Activated gamma-delta T cell (primary cell): ENCODE results near the gene TYK2.
"Not testable (repeated sequence)": the region's sequence is repeated elsewhere in the genome, so short reads cannot be mapped to it uniquely, and the experiment has no call there.

Experiments used
- DNase-seq: peaks from one replicate; lab custom pipeline; 2025; lab: John Stamatoyannopoulos, UW

Gene TYK2

DNA sequence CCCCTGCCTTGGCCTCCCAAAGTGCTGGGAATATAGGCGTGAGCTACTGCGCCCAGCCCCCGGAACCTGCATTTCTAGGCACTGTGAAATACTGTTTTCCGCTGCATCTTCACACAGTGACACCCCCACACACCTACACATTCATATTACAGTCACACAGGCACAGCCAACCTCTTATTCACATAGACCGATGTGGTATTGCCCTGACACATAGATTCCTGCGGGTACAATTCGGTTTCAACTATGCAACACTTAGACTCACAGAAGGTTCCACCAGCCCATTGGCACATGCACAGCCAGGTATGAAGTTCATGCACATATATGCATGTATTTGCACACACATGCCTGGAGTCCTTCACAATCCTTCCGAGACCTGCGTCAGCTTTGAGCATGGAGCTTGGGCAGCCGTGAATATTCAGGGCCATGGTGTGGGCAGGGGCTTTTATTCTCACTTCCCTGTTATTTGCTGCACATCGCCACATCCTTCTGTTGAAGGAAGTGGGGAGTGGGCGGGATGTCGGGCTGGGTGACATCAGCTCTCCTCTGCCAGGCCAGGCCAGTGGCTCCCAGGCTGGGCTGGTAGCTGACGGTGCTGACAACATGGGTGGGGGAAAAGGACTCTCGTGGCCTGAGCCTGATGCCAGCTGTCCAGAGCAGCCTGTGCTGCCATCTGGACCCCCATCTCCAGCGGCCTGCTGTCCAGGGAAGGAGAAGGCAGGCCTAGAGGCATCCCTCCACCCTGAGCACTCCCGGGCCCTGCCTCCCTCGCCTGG is 28.3 kb upstream of the TYK2 start:
- DNase-seq, result peak; percentile 35

DNA sequence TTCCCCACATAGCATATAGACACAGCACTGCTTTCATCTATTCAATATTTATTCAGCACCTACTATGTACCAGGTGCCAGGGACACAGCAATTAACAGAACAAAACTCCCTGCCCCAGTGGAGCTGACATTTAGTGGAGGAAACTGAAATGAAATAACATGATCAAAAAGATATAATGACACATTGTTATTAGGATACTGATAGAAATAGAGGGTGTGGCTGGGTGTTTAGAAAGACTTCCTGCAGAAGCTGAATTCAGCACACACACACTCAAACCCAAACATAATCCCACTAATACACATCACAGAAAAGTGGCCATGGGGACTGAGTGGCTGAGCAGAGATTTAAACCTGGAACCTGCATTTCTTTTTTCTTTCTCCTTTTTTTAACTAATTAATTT is 26.7 kb upstream of the TYK2 start:
- DNase-seq, result no peak

DNA sequence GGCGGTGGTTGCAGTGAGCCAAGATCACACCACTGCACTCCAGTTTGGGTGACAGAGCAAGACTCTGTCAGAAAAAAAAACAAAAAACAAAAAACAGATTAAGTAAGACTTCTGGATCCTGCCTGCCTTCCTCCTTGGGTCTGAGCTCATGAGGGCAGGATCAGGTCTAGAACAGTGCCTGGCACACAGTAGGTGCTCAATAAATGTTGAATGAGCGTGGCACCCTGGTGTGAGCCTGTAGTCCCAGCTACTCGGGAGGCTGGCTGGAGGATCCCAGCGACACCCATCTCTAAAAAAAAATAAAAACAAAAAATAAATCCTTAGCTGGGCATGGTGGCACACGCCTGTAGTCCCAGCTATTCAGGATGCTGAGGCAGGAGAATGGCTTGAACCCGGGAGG is 25.8 kb upstream of the TYK2 start:
- no peak for DNase-seq

DNA sequence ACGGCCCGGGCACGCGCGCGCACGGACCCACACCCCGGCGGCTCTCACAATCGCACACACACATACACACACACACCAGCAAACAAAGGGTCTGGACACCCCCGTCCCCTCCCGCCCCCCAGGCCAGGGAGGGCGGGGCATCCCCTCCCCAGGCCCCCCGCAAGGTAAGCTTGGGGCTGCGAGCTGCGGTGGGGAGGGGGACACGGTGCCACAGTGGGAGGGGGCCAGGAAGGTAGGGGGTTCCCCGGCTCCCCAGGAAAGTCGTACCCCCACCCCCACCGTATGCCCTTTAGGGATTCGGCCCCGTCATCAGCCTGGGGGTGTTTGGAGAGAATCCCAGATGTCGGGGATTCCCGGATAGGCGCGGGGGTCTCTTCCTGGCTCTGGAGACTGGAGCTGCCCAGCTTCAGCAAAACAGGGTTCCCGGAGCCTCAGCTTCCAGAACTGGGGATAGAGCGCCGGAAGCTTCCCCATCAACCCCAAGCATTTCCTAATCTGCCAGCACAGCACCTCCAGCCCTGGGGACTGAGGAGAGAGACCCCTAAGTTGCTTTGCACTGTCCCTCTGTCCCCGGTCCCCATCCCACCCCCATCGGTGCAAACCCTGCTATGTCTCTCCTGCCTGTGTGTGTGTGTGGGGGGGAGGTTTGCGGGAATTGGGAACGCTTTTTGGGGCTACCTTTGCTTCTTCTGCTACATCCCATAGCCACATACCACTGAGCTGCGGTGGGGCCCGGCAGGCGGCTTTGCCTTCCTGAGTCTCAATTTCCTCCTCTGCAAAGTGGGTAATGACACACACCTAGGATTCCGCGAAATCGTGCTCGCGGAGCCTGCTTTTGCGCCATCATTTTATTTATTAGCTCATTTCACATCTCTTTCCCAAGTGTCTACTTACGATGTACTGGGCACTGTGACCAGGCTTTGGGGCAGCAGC is 24.8 kb upstream of the TYK2 start:
- peak; percentile 41 for DNase-seq

DNA sequence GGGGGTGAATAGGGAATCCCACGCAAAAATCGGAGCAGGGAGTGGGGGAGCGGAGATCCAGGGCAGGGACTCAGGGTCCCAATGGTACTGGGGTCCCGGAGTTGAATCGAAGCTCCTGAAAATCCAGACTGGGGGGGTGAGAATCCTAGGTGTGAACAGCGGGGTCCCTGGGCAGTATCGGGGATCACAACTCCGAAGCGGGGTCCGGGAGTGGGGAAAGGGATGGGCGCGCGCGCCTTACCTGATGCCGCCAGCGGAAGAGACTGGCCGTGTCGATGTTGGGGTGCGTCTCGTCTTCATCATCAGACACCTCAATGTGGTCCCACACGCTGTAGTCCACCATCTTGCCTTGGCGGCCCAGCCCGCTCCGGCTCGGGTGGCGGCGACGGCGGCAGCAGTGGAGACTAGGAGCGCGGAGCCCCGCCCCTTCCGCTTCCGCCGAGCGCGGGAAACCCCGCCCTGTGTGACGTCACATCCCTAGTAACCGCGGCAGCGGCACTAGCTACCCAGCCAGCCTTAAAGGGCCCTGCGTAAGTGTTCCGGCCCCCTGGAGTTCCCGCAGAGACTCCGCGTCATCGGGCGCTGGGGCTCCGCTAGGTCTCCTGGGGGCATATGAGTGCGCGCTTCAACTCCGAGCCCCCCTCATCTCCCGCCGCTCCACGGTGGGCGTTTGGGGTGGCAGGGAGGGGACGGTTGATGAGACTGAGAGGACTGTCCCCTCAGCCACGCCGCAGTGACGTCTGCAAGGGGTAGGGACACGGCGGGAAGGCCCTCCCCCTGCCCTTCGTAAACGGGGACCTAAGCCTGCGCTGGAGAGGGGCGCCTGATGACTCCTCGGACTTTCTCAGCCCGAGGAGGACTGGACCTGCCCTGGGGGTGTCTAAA is 23.0 kb upstream of the TYK2 start, which contains the start of gene CDC37:
TSS of gene CDC37 (minus strand) at position 406 of the 885 bp plus-strand sequence. CDS start at position 343, 63 bp downstream.
- peak; percentile 94 for DNase-seq

DNA sequence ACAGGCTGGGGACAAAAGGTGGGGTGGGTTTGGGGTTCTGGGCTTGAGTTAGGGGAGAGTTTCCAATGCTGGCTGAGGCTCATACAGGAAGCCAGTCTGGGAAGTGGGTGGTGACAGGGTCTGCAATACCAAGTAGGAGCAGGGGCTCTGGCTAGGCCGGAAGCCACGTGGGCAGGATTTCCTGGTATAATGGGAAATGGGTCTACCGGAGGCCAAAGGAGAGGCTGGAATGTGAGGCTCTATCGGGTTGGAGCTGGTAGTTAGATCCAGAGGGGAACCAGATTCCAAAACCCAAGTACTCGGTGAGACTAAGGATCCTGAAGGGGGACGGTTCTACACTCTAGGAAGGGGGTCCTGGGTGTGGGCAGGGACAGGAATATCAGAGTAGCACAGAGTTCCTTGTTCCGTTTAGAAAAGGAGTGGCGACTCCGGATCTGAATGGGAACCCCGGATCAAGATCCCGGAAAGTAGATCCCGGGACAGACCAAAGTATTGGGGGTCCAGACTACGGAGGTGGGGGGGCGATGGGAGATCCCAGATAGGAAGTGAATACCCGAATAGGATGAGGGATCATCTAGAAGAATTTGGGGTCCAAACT is 22.2 kb upstream of the TYK2 start:
- DNase-seq, result no peak

DNA sequence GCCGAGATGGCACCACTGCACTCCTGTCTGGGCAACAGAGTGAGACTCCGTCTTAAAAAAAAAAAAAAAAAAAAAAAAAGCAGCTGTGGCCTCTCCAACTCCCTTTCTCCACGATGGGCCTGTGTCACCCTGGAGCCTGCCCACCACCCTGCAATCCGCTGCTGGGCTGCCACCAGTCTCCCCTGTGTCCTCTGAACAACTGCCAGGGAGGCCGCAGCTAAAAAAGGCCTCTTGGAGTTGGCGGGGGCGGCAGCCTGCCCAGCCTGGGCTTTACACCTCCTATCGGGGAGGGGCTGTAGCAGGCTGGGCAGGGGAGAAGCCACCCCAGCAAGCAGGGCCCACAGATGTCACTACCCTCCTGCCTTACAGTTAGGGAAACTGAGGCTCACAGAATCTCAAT is 19.5 kb upstream of the TYK2 start:
- DNase-seq, result no peak

DNA sequence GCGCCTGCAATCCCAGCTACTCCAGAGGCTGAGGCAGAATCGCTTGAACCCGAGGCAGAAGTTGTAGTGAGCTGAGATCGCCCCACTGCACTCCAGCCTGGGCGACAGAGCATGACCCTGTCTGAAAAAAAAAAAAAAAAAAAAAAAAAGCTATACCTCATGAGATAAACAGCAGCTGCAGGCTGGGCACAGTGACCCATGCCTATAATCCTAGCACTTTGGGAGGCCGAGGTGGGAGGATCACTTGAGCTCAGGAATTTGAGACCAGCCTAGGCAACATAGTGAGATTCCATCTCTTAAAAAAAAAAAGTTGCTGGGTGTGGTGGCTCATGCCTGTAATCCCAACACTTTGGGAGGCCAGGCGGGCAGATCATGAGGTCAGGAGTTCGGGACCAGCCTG is 19.0 kb upstream of the TYK2 start:
- DNase-seq, result not testable (repeated sequence)

DNA sequence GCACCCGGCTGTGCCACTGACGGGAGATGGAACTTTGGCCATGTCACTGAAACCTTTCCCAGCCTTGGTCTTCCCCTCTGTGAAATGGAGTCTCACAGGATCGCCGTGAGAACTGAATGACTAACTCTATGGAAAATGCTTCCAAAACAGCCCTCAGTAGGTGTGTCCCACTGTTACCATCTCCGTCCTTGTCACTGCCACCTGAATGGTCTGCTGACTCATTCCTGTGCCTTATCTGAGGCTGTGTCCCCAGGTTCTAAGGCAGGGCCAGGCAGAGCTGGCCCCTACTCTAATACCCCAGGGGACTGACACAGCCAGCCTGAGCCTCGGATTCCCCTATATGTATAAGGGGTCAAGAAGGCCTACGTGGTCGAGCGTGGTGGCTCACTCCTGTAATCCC is 18.4 kb upstream of the TYK2 start:
- DNase-seq, result no peak

DNA sequence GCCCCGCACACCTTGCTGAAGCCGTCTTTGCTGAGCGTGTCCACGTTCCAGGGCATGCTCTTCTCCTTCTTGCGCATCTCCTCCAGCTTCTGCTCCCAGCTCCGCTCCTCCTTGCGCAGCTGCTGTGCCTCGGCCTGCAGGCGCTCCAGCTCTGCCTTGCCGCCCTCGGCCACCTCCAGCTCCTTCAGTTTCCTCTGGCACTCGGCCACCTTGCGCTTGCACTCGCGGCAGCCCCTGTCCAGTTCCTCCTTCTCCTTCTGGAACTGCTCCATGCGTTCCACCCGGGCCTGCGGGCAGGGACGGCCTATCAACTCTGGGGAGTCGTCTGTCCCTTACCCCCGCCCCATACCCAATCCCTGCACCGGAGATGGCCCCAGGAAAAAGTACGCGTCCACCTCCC is 15.5 kb upstream of the TYK2 start:
- no peak for DNase-seq

DNA sequence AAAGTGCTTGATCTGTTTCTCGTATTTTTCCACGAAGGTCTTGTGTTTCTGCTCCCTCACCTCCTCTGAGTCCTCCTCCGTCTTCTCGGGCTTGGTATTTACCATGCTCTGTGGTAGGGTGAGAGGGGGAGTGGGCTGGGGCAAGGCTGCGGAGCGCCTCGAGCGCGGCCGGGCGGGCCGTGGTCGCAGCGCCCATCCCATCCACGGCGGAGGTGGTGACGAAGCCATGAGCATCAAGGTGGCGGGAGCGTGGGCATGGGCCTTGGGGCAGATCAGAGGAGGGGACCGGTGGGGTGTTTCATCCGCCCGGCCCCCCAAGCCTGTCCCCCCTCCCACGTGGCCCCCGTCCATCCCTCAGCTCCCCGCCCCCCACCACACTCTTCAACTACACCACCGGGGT is 15.1 kb upstream of the TYK2 start:
- DNase-seq, result no peak

DNA sequence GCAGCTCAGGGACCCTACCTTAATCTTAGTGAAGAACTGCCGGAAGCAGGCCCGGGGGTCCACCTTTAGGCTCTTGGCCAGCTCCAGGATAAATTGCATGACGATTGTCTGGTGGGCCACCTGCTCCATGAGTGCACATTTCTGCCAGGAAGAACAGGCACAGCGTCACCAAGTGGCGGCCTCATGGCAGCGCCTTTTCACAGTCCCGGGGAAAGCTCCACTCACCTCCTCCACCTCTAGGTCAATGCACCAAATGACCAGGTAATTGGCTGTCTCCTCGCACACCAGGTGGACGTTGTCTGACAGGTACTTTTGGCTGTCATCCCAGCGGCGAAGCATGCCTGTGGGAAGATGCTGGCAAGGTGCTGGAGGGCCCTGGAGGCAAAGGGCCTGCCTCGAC is 14.6 kb upstream of the TYK2 start:
- no peak for DNase-seq

DNA sequence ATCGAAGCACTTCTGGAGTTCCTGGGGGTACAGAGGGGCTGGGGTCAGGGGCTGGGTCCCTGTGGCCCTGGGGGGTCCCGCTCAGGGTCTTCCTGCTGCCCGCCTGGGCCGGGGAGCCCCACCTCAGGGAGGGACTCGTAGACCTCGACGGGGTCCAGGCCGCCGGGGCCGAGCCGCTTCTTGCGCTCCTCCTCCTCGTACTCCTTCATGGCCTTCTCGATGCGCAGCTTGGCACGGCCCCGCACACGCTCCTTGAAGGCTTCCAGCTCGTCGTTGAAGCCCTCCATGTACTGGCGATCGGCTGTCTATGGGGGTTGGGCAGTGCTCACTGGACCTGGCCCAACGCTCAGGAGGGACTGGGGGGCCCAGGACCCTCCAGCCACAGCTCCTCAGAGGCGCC is 12.8 kb upstream of the TYK2 start:
- no peak for DNase-seq

DNA sequence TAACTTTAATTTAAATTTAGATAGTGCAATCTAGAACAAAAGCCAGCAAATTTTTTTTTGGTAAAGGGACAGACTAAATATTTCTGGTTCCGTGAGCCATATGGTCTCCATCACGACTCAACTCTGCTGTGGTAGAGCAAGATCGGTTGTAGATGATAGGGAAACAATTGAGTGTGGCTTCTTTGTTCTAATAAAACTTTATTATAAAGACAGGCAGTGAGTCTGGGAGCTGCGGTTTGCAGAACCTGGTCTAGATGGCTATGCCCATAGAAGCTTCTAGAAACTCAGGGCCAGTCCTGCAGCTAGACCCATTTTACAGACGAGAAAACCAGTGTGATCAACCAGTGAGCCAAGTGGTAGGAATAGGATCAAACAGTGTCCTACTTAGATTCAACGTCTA is 11.7 kb upstream of the TYK2 start:
- DNase-seq, result no peak

DNA sequence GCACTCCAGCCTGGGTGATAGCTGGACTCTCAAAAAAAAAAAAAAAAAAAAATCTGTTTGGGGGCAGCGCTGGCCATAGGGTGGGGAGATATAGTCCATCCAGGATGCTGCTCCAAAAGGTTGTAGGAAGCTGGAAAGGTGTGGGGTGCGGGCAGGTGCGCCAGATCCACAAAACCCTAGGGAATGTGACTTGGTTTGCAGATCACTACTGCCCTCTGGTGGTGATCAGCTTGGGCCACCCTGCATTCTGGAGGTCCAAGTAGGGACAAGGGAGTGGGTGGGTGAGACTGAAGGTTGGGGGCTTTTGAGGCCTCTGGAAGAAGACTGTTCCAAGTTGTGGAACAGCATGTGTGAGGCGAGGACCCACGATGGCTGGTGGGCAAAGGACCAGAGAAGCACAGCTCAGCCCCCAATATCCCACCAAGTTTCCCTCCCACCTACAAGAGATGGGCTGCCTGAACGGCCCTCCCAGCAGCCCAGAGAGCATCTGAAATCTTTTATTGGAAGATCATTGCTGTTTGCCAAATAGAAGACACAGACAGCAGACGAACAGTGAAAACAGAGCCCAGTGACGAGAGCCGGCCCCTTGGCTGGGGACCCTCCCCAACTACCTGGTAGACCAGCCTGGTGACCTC is 10.4 kb upstream of the TYK2 start:
- no peak for DNase-seq

DNA sequence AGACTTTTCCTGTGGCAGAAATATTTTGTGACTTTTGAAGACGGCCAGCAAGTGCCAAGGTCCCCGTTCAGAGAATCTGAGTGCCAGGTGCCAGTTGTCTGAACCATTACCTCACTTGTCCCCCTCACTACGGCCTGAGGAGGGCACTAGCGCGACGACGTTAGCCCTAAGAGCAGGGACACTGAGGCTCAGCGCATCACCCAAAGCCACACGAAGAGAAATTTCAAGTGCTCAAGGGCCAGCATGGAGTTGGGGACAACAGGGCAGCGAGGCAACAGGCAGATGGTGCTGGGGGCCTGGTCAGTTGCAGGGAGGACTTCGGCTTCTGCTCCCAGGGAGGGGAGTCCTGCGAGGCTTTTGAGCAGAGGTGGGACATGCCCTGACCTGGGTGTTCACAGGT is 9.5 kb upstream of the TYK2 start:
- DNase-seq, result no peak

DNA sequence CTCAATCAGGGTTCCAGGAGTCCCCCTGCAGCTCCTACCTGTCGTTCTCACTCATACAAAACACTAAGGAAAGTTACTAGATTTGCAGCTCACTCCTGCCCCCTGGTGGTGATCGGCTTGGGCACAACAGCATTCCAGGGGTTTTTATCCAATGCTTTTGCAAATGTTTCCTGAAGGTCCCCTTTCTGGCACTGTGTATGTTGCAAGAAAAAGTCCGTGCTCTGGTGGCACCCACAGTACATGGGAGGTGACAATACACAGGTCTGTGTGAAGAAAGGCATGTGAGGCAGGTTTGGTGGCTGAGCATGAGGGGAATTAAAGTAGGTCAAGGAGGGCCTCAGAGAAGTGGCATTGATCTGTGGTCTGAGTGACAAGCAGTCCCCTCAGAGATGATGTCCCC is 8.6 kb upstream of the TYK2 start:
- DNase-seq, result no peak

DNA sequence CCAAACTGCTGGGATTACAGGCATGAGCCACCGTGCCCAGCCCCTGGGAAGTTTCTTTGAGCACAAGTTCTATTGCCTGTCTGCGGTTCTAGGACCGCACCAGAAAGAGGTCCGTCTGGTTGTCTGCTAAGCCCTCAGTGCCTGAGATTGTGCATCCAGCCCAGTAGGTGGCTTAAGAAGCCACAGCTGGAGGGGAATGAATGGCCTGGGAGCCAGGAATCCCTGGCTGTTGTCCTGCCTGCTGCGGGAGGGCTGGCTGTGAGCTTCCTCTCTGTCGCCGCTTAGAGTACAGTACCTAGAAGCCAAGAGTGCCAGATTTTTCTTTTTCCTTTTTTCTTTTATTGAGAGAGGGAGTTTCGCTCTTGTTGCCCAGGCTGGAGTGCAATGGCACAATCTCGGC is 4.2 kb upstream of the TYK2 start:
- DNase-seq, result no peak

DNA sequence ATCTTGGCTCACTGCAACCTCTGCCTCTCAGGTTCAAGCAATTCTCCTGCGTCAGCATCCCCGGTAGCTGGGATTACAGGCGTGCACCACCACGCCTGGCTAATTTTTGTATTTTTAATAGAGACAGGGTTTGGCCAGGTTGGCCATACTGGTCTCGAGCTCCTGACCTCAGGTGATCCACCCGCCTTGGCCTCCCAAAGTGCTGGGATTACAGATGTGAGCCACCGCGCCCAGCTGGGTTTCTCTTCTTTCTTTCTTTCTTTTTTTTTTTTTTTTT is 2.8 kb upstream of the TYK2 start:
- DNase-seq, result not testable (repeated sequence)

DNA sequence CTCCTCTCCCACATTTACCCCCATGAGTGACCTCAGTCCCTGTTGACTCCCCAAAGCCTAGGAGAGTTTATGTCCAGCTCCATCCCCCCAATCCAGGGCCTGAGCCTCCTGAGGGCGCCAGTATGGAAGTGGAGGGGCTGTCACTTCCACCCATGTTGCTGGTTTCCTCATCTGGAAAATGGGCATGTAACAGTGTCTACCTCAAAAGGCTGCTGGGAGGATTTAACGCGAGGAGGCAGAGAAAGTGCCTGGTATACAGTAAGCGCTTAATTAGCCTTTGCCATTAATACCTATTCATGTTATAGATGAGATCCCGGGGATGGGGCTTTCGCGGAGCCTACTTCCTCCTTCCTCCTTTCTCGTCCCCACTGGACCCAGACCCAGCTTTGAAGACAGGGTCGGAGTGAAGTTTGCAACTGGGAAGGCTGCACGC is 476 bp downstream of the TYK2 start:
- no peak for DNase-seq

DNA sequence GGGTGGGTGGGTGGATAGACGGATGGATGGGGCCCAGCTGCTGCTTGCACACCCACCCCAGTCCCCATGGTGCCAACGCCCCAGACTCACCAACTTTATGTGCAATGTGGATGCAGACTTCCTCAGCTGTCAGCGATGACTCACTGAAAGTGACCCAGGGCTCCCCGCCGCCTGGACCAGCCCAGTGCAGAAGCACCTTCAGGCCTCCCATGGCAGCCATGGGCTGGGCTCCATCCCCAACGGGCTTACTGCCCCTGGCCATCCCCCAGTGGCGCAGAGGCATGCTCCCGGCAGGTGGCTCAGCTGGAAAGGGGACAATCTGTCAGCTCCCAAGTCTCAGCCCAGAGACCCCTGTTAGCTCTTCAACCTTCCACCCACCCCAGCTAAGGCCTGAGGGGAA is 2.2 kb downstream of the TYK2 start:
- DNase-seq, result no peak
